K562 (cell line): Measurements from ENCODE around the gene EEFSEC. TPM values are rescaled to one million over a fixed set of nuclear protein-coding genes. Genes with fewer than 3 reads are reported as not detected.

ENCODE experiments used
- ATAC-seq: fragments of 200-7000 bp; cut with Tn5 transposase; 3 replicates; pipeline ENCODE4 v1.9.1; 2020; ENCODE audit warnings: moderate library complexity
- BruUV-seq: library from RNA; stranded (reverse); fragments of 400-500 nt; replicated peaks from 2 replicates; lab custom pipeline; 2021; lab: Mats Ljungman, UMichigan
- CTCF ChIA-PET: fragments of 300-600 bp; formaldehyde crosslinking; extraction: SDS; loops from one replicate; lab custom pipeline; 2021; ENCODE audit warnings: low intra/inter-chr PET ratio; lab: Yijun Ruan, JAX
- POLR2A ChIA-PET: fragments of 300-600, 350-650 bp; sonication (Branson Sonifier 250); formaldehyde crosslinking; extraction: SDS; loops from one replicate; lab custom pipeline; 2021; ENCODE audit warnings: antibody characterized with exemption, inconsistent platforms; lab: Yijun Ruan, JAX
- DNase-seq, 4 experiments: peaks; one replicate each; pipeline versions ENCODE4 v3.0.0 to v3.0.0-alpha.2; 2011 to 2018; ENCODE audit warnings: low spot score in 3 of 4, mixed read lengths in 3 of 4; ENCODE audit errors: extremely low read depth in 1 of 4
- FAIRE-seq: peaks from 2 replicates; lab custom pipeline; 2011; peaks lifted over from hg19 to GRCh38; lab: Jason Lieb, UNC
- H2AFZ ChIP-seq: 2 replicates; pipeline ENCODE4 v1.6.0; 2011; ENCODE audit warnings: low read depth, low read length, control low read depth, inconsistent platforms
- H3K27ac ChIP-seq: fragments of 200-600 bp; 3 replicates; pipeline ENCODE4 v1.8.0; 2011; ENCODE audit warnings: low read depth, mild to moderate bottlenecking, control low read depth, inconsistent platforms, low read length, moderate library complexity, mixed read lengths; ENCODE audit errors: extremely low read depth
- H3K27me3 ChIP-seq, 2 experiments: fragments of 300-600 bp in 1 of 2; 2 replicates in 1 of 2; 3 replicates in 1 of 2; pipeline versions ENCODE4 v1.6.0 to v1.8.0; 2011; ENCODE audit warnings: inconsistent platforms in 2 of 2, low read length in 2 of 2, mild to moderate bottlenecking in 1 of 2, mixed read lengths in 1 of 2, moderate library complexity in 1 of 2; ENCODE audit not compliant: control insufficient read depth in 2 of 2, insufficient read depth in 2 of 2
- H3K36me3 ChIP-seq: fragments of 300-600 bp; 3 replicates; pipeline ENCODE4 v1.8.0; 2011; ENCODE audit warnings: mild to moderate bottlenecking, low read length, inconsistent platforms; ENCODE audit not compliant: control insufficient read depth, insufficient read depth
- H3K4me1 ChIP-seq, 2 experiments: fragments of 200-600 bp in 1 of 2; replicated peaks in 1 of 2; 2 replicates in 1 of 2; 3 replicates in 1 of 2; pipeline versions ENCODE4 v1.5.1 to v1.8.0; 2011; ENCODE audit warnings: inconsistent platforms in 2 of 2, low read length in 2 of 2, mild to moderate bottlenecking in 1 of 2, mixed read lengths in 1 of 2, moderate library complexity in 1 of 2; ENCODE audit not compliant: control insufficient read depth in 2 of 2, insufficient read depth in 2 of 2
- H3K4me2 ChIP-seq: 2 replicates; pipeline ENCODE4 v1.6.1; 2011; ENCODE audit warnings: low read length, control low read depth, inconsistent platforms, mixed read lengths; ENCODE audit not compliant: insufficient read depth
- H3K4me3 ChIP-seq: fragments of 200-600 bp; sonication (generic), shearing (Covaris generic); 2 replicates; pipeline ENCODE4 v1.5.1; 2016; ENCODE audit warnings: control low read depth, inconsistent platforms
- H3K79me2 ChIP-seq: fragments of 200-600 bp; 3 replicates; pipeline ENCODE4 v1.8.0; 2011; ENCODE audit warnings: low read length, inconsistent platforms; ENCODE audit not compliant: control insufficient read depth, insufficient read depth
- H3K9ac ChIP-seq, 2 experiments: 2 replicates each; pipeline versions ENCODE4 v1.6.0 to v1.6.1; 2011; ENCODE audit warnings: low read depth in 2 of 2, low read length in 2 of 2, control low read depth in 1 of 2, inconsistent platforms in 1 of 2, mild to moderate bottlenecking in 1 of 2, mixed read lengths in 1 of 2; ENCODE audit not compliant: insufficient read depth in 1 of 2
- H3K9me1 ChIP-seq: one replicate; pipeline ENCODE4 v1.6.0; 2011; ENCODE audit warnings: inconsistent platforms, mild to moderate bottlenecking, low read length, moderate library complexity; ENCODE audit not compliant: control insufficient read depth, insufficient read depth
- H3K9me3 ChIP-seq: replicated peaks from 2 replicates; pipeline ENCODE4 v1.5.1; 2011; ENCODE audit warnings: low read depth, low read length, inconsistent platforms; ENCODE audit not compliant: control insufficient read depth, insufficient read depth
- H4K20me1 ChIP-seq: replicated peaks from 2 replicates; pipeline ENCODE4 v1.6.1; 2011; ENCODE audit warnings: low read length, inconsistent platforms, mixed read lengths; ENCODE audit not compliant: control insufficient read depth, insufficient read depth
- EZH2 ChIP-seq: IDR thresholded peaks from 2 replicates; pipeline ENCODE4 v1.6.1; 2012; ENCODE audit warnings: low read depth, mild to moderate bottlenecking, inconsistent platforms, low read length, borderline replicate concordance
- HDAC6 ChIP-seq: IDR thresholded peaks from 2 replicates; pipeline ENCODE4 v1.6.1; 2012; ENCODE audit warnings: low read depth, mild to moderate bottlenecking, control low read depth, inconsistent platforms, low read length, moderate library complexity
- MAFG ChIP-seq: fragments of 450-650 bp; conservative IDR thresholded peaks from 2 replicates; pipeline ENCODE4 v1.6.1; 2016; ENCODE audit warnings: missing genetic modification characterization, missing compliant biosample characterization
- RBM25 ChIP-seq: fragments of 200-400 bp; formaldehyde crosslinking; IDR thresholded peaks from 2 replicates; pipeline ENCODE4 v1.6.1; 2018; ENCODE audit warnings: low read length, low read depth, moderate library complexity; ENCODE audit not compliant: severe bottlenecking
- ZNF436 ChIP-seq: fragments of 250-450, 450-650 bp; sonication (Bioruptor Pico); formaldehyde crosslinking; IDR thresholded peaks from 2 replicates; pipeline ENCODE4 v1.7.0; 2020; ENCODE audit warnings: mild to moderate bottlenecking
- WGBS: fragments of 100-300 bp; shearing (Covaris generic); methylation state at CpG from one replicate; pipeline ENCODE4 v1.1.6; 2016; ENCODE audit warnings: low coverage, mixed read lengths; ENCODE audit not compliant: insufficient coverage; ENCODE audit errors: missing lambda C conversion rate; 5-methylcytosine and 5-hydroxymethylcytosine counted together
- in situ Hi-C: fragments of 300-500 bp; cut with MboI; formaldehyde crosslinking; loops from 4 replicates; pipeline ENCODE4 v1.15.0; 2018; ENCODE audit warnings: inconsistent platforms, mixed read lengths
- intact Hi-C: fragments of 100-400 bp; cut with micrococcal nuclease; formaldehyde crosslinking; loops from 2 replicates; pipeline ENCODE4 v1.14.2; 2022
- polyA plus RNA-seq, 8 experiments: library from polyadenylated mRNA; depleted of rRNA in 4 of 8; stranded (reverse) in 5 of 8; unstranded in 3 of 8; fragments of >200 nt; fragmentation: Nextera tagmentation in 2 of 8; fragmentation: Illumina TruSeq in 1 of 8; extraction: Ambion mirVana in 2 of 8; extraction: Trizol in 1 of 8; gene quantifications; 2 replicates each; pipeline versions ENCODE4 v1.2.1 to v1.2.3, GENCODE V29; 2011 to 2014; ENCODE audit warnings: inconsistent platforms in 1 of 8, missing spikeins in 1 of 8
- total RNA-seq, 7 experiments: library from RNA; depleted of rRNA in 6 of 7; stranded (reverse); fragments of >200 nt in 6 of 7; fragmentation: Illumina TruSeq in 2 of 7; extraction: Trizol in 2 of 7; gene quantifications; 2 replicates each; pipeline versions ENCODE4 v1.2.1 to v1.2.3, GENCODE V29; 2011 to 2021; ENCODE audit warnings: low replicate concordance in 1 of 7
- TF ChIP-seq, protein P1 (sequence below), 2 experiments: fragments of 450-650 bp in 1 of 2; sonication (generic) in 1 of 2; formaldehyde crosslinking; conservative IDR thresholded peaks; 2 replicates each; pipeline versions ENCODE4 v1.4.0 to v1.8.1; 2020 to 2022; ENCODE audit warnings: mild to moderate bottlenecking in 1 of 2, missing genetic modification reagents in 1 of 2

The EEFSEC gene
- total and polyA plus RNA-seq, 9 of the 15 experiments (the other 6 are each of a cell fraction or from before 2014, with no cell fraction given): 0.35 to 11.8 (median 7.7) TPM

DNA sequence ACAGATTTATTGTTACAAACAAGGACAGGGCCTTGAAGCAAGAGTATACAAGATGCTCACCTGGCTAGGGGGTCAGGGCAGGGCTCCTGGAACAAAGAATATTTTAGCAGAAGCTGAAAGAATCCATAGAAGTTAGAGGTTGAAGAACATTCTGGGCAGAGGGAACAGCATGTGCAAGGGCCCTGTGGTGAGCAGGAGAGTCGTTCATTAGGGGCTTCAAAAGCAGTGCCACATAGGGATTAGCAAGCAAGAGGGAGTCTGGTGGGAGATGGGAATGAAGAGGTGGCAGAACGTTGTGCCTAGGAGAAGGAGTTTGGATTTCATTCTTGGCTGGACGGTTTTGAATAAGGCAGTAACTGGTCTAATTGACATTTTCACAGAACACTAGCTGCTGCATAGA is 290.5 kb downstream of the EEFSEC start:
- H2AFZ ChIP-seq: no peak overlapping the region
- H4K20me1 ChIP-seq: no peaks in the 10 kb centered on the region; the same call in 1 of the 2 replicates
- no peak for FAIRE-seq
- peaks cover 2 to 22% of the 10 kb centered on the region in 2 experiments; a peak in 3 of 5 replicates for H3K27me3 ChIP-seq
- TF ChIP-seq ZNF436 (CRISPR knock-in tag): no peak
- TF ChIP-seq, protein P1, sequence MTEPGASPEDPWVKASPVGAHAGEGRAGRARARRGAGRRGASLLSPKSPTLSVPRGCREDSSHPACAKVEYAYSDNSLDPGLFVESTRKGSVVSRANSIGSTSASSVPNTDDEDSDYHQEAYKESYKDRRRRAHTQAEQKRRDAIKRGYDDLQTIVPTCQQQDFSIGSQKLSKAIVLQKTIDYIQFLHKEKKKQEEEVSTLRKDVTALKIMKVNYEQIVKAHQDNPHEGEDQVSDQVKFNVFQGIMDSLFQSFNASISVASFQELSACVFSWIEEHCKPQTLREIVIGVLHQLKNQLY (CRISPR knock-in tag; conservative IDR thresholded peaks at IDR 0.05): no peak
- no peak for TF ChIP-seq EZH2
- TF ChIP-seq RBM25: peak; percentile 25
- TF ChIP-seq MAFG: no peak
- no peak for TF ChIP-seq HDAC6
- ATAC-seq: no peak
- POLR2A ChIA-PET: no interaction called here
- no peaks in the 10 kb centered on the region for H3K9me1 ChIP-seq
- H3K9me3 ChIP-seq: no peaks in the 10 kb centered on the region
- no TSS peak for BruUV-seq
- H3K4me2 ChIP-seq: no peak overlapping the region
- H3K79me2 ChIP-seq: no peaks in the 10 kb centered on the region
- H3K4me1 ChIP-seq: peaks cover under 1 to 2% of the 10 kb centered on the region in 2 experiments; a peak in 2 of 5 replicates
- 0% methylated on average over 3 of the region's 3 CpGs for WGBS
- no peaks in the 10 kb centered on the region for H3K36me3 ChIP-seq
- CTCF ChIA-PET: no interaction called here
- DNase-seq: no peak
- H3K4me3 ChIP-seq: no peak overlapping the region
- no peak overlapping the region for H3K27ac ChIP-seq
- no peak overlapping the region for H3K9ac ChIP-seq
- intact Hi-C loops (no loop called here), in situ Hi-C loops (no loop called here)
